Body of pancreas (tissue), 4 donors: ENCODE data around the gene MARK4.

Experiments used
- POLR2A ChIP-seq, 3 donors: fragments of 450-650 bp; IDR thresholded peaks; one replicate each; pipeline ENCODE4 v1.6.1; 2016; ENCODE audit warnings: antibody characterized with exemption in 3 of 3, mild to moderate bottlenecking in 2 of 3
- TF ChIP-seq, protein P1 (sequence below), 7 experiments: fragments of 450-650 bp in 4 of 7; fragments of 200-600 bp in 3 of 7; sonication (generic) in 3 of 7; IDR thresholded peaks; one replicate each; pipeline ENCODE4 v1.5.1; 2016 to 2019; ENCODE audit warnings: antibody characterized with exemption in 7 of 7

DNA sequence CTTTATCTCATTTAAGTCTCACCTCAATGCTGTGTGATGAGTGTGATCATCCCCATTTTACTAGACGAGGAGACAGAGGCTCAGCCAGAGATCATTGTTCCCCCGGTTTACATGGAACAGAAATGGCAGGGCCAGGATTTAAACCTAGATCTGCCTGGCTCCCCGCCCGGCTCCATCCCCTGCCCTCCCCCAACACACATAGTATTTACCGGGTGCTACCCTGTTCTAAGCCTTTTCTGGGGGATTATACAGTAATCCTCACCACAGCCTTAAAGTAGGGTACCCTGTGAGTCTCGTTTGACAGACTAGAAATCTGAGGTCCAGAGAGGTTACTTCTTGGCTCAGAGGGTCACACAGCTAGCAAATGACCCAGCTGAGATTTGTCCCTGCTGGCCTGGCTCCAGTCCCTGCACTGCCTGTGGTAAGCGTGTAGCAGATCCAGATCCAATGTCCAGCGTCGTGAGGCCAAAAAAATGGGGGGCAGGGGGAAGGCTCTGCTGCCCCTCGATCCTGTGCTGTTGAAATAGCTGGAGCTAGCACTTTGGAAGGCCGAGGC lies 85.7 kb downstream of the MARK4 start:
- no peak for TF ChIP-seq POLR2A (IDR thresholded peaks at IDR 0.05)
- TF ChIP-seq, protein P1, sequence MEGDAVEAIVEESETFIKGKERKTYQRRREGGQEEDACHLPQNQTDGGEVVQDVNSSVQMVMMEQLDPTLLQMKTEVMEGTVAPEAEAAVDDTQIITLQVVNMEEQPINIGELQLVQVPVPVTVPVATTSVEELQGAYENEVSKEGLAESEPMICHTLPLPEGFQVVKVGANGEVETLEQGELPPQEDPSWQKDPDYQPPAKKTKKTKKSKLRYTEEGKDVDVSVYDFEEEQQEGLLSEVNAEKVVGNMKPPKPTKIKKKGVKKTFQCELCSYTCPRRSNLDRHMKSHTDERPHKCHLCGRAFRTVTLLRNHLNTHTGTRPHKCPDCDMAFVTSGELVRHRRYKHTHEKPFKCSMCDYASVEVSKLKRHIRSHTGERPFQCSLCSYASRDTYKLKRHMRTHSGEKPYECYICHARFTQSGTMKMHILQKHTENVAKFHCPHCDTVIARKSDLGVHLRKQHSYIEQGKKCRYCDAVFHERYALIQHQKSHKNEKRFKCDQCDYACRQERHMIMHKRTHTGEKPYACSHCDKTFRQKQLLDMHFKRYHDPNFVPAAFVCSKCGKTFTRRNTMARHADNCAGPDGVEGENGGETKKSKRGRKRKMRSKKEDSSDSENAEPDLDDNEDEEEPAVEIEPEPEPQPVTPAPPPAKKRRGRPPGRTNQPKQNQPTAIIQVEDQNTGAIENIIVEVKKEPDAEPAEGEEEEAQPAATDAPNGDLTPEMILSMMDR (IDR thresholded peaks at IDR 0.05), result no peak
